Naive thymus-derived CD4-positive, alpha-beta T cell (primary cell): ENCODE results near the gene SOX9. TPM values are rescaled to one million over a fixed set of nuclear protein-coding genes. Genes with fewer than 3 reads are reported as not detected.
"Not testable (repeated sequence)": the region's sequence is repeated elsewhere in the genome, so short reads cannot be mapped to it uniquely, and the experiment has no call there.

Source experiments
- ATAC-seq: fragments of 150-1000 bp; cut with Tn5 transposase; 2 replicates; pipeline ENCODE4 v1.10.0; 2021; ENCODE audit warnings: mild to moderate bottlenecking, moderate library complexity
- CTCF ChIA-PET: fragments of 350-600 bp; sonication (Branson Sonifier 250); formaldehyde crosslinking; loops from one replicate; lab custom pipeline; 2021; ENCODE audit warnings: antibody characterized with exemption; lab: Charles Lee
- POLR2A ChIA-PET: fragments of 350-600 bp; sonication (Branson Sonifier 250); formaldehyde crosslinking; loops from one replicate; lab custom pipeline; 2021; ENCODE audit warnings: antibody characterized with exemption, inconsistent platforms; lab: Charles Lee
- DNase-seq, 9 donors: peaks; one replicate each; pipeline versions ENCODE4 v3.0.0 to v3.0.0-alpha.2; 2020 to 2022; ENCODE audit warnings: mixed read lengths in 1 of 9
- H3K27ac ChIP-seq: one replicate; pipeline ENCODE4 v1.7.0; 2013; ENCODE audit warnings: mild to moderate bottlenecking, low read depth, low read length, moderate library complexity
- H3K27me3 ChIP-seq, 2 donors: one replicate each; pipeline ENCODE4 v1.7.0; 2013; ENCODE audit warnings: low read length in 2 of 2, mild to moderate bottlenecking in 2 of 2, moderate library complexity in 2 of 2; ENCODE audit not compliant: control insufficient read depth in 2 of 2, insufficient read depth in 2 of 2
- H3K36me3 ChIP-seq, 3 experiments: 1 replicate in 2 of 3; 2 replicates in 1 of 3; pipeline ENCODE4 v1.7.0; 2013; ENCODE audit warnings: low read length in 3 of 3, mild to moderate bottlenecking in 3 of 3, moderate library complexity in 1 of 3; ENCODE audit not compliant: insufficient read depth in 3 of 3, control insufficient read depth in 2 of 3
- H3K4me1 ChIP-seq, 2 donors: one replicate each; pipeline ENCODE4 v1.7.0; 2013; ENCODE audit warnings: low read length in 2 of 2, mild to moderate bottlenecking in 2 of 2, moderate library complexity in 1 of 2; ENCODE audit not compliant: control insufficient read depth in 2 of 2, insufficient read depth in 2 of 2
- H3K4me3 ChIP-seq: 2 replicates; pipeline ENCODE4 v1.7.0; 2013; ENCODE audit warnings: mild to moderate bottlenecking, low read length
- H3K9me3 ChIP-seq, 3 experiments: 1 replicate in 2 of 3; 2 replicates in 1 of 3; pipeline ENCODE4 v1.7.0; 2013; ENCODE audit warnings: low read length in 3 of 3; ENCODE audit not compliant: control insufficient read depth in 2 of 3
- H3K27ac Mint-ChIP-seq, 9 donors: one replicate each; pipeline ENCODE4 v1.8.0; 2020 to 2022; ENCODE audit warnings: mixed read lengths in 9 of 9, mild to moderate bottlenecking in 8 of 9, moderate library complexity in 5 of 9, inconsistent platforms in 2 of 9
- H3K27me3 Mint-ChIP-seq, 5 donors: one replicate each; pipeline ENCODE4 v1.8.0; 2021 to 2022; ENCODE audit warnings: mixed read lengths in 5 of 5, mild to moderate bottlenecking in 1 of 5
- H3K36me3 Mint-ChIP-seq, 5 donors: one replicate each; pipeline ENCODE4 v1.8.0; 2020 to 2022; ENCODE audit warnings: mixed read lengths in 5 of 5, mild to moderate bottlenecking in 3 of 5, inconsistent platforms in 1 of 5
- H3K4me1 Mint-ChIP-seq, 7 donors: one replicate each; pipeline ENCODE4 v1.8.0; 2020 to 2022; ENCODE audit warnings: mixed read lengths in 7 of 7, mild to moderate bottlenecking in 3 of 7, inconsistent platforms in 1 of 7
- H3K4me3 Mint-ChIP-seq, 10 donors: one replicate each; pipeline ENCODE4 v1.8.0; 2020 to 2022; ENCODE audit warnings: mild to moderate bottlenecking in 10 of 10, mixed read lengths in 10 of 10, moderate library complexity in 6 of 10, inconsistent platforms in 2 of 10
- H3K9me3 Mint-ChIP-seq, 11 donors: one replicate each; pipeline ENCODE4 v1.8.0; 2020 to 2022; ENCODE audit warnings: mixed read lengths in 11 of 11, mild to moderate bottlenecking in 4 of 11, inconsistent platforms in 1 of 11, moderate library complexity in 1 of 11
- intact Hi-C, 2 donors: fragments of 100-400 bp; cut with micrococcal nuclease; formaldehyde crosslinking; loops; one replicate each; pipeline ENCODE4 v1.15.1; 2023
- polyA plus RNA-seq, 2 donors: library from polyadenylated mRNA; unstranded; fragments of 300-500 nt; fragmentation: Illumina TruSeq; gene quantifications; one replicate each; pipeline ENCODE4 v1.2.3, GENCODE V29; 2021
- total RNA-seq, 6 experiments: library from RNA in 5 of 6; stranded (reverse) in 5 of 6; gene quantifications; 1 replicate in 5 of 6; 2 replicates in 1 of 6; pipeline ENCODE4 v1.2.3 and lab custom pipeline; 2021 to 2026

SOX9 gene
- total and polyA plus RNA-seq, 7 experiments from 2014 or later = not detected

GRCh38 chr17:72110231-72110941, 10.4 kb upstream of the SOX9 start:
- peaks cover 0 to 10% (median 0%) of the 10 kb centered on the region in 7 donors for H3K4me1 Mint-ChIP-seq
- peaks cover 0 to 13% (median 5%) of the 10 kb centered on the region in 11 donors for H3K9me3 Mint-ChIP-seq
- no peaks in the 10 kb centered on the region for H3K4me1 ChIP-seq
- no peaks in the 10 kb centered on the region for H3K27me3 ChIP-seq
- no peaks in the 10 kb centered on the region for H3K36me3 ChIP-seq
- no peak overlapping the region for H3K27ac ChIP-seq
- no peaks in the 10 kb centered on the region for H3K9me3 ChIP-seq
- no peak for ATAC-seq
- intact Hi-C loops = no loop called here
- ChIA-PET POLR2A (no interaction called here), CTCF (no interaction called here)
- H3K27me3 Mint-ChIP-seq = peaks cover 7 to 73% (median 54%) of the 10 kb centered on the region in 5 donors
- H3K36me3 Mint-ChIP-seq = peaks cover 0 to 16% (median 0%) of the 10 kb centered on the region in 5 donors
- peak overlapping the region in 2 of 10 donors; percentile 3 to 52 for H3K4me3 Mint-ChIP-seq
- H3K27ac Mint-ChIP-seq = no peak overlapping the region
- DNase-seq = no peak
- H3K4me3 ChIP-seq = no peak overlapping the region

DNA sequence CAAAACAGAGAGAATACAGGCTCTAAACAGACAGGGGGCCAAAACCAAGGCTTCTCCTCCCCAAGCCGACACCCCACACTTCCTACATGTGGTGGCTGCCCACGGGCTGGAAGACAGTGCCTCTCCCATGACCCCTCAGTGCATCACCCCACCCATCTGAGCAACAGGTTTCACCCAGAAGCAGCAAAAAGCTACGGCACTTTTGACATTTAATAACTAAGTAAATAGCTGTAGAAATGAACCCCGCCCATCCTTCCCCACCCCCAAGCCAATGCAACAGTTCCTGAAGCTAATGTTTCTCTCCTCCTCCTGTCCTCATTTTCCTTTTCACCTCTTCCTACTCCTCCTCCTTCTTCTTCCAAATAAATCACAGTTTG, 9.9 kb upstream of the SOX9 start:
- intact Hi-C loops = no loop called here
- peaks cover 0 to 17% (median 0%) of the 10 kb centered on the region in 5 donors for H3K36me3 Mint-ChIP-seq

GRCh38 chr17:72111336-72111923, 9.4 kb upstream of the SOX9 start:
- Mint-ChIP-seq H3K36me3 (peaks cover 0 to 17% (median 0%) of the 10 kb centered on the region in 5 donors), H3K4me1 (peaks cover 0 to 14% (median 4%) of the 10 kb centered on the region in 7 donors), H3K4me3 (no peak overlapping the region), H3K9me3 (peaks cover 0 to 16% (median 4%) of the 10 kb centered on the region in 11 donors), H3K27ac (no peak overlapping the region), H3K27me3 (peaks cover 16 to 80% (median 60%) of the 10 kb centered on the region in 5 donors)
- ChIA-PET CTCF (no interaction called here), POLR2A (no interaction called here)
- no peaks in the 10 kb centered on the region for H3K4me1 ChIP-seq
- ATAC-seq (no peak), DNase-seq (no peak)
- no peaks in the 10 kb centered on the region for H3K36me3 ChIP-seq
- no peaks in the 10 kb centered on the region for H3K9me3 ChIP-seq
- no peak overlapping the region for H3K27ac ChIP-seq
- no peak overlapping the region for H3K4me3 ChIP-seq
- intact Hi-C loops = no loop called here
- peaks cover 0 to 3% of the 10 kb centered on the region in 2 donors for H3K27me3 ChIP-seq

More for the DNA sequence above, 9.9 kb upstream of the SOX9 start:
- DNase-seq (no peak), ATAC-seq (no peak)
- peaks cover 0 to 13% (median 5%) of the 10 kb centered on the region in 11 donors for H3K9me3 Mint-ChIP-seq
- no peak overlapping the region for H3K27ac Mint-ChIP-seq
- H3K36me3 ChIP-seq = no peaks in the 10 kb centered on the region
- no peaks in the 10 kb centered on the region for H3K4me1 ChIP-seq
- H3K4me3 ChIP-seq = no peak overlapping the region
- no peak overlapping the region for H3K27ac ChIP-seq
- no peak overlapping the region for H3K4me3 Mint-ChIP-seq
- H3K27me3 ChIP-seq = no peaks in the 10 kb centered on the region
- ChIA-PET CTCF (no interaction called here), POLR2A (no interaction called here)
- H3K4me1 Mint-ChIP-seq = peaks cover 0 to 10% (median 0%) of the 10 kb centered on the region in 7 donors
- H3K27me3 Mint-ChIP-seq = peaks cover 11 to 76% (median 57%) of the 10 kb centered on the region in 5 donors
- no peaks in the 10 kb centered on the region for H3K9me3 ChIP-seq

GRCh38 chr17:72111926-72112325, 8.9 kb upstream of the SOX9 start:
- DNase-seq, H3K4me1 ChIP-seq, H3K27ac Mint-ChIP-seq, POLR2A ChIA-PET, H3K9me3 ChIP-seq, intact Hi-C loops, H3K27ac ChIP-seq, CTCF ChIA-PET, H3K27me3 ChIP-seq, ATAC-seq, H3K4me3 Mint-ChIP-seq, H3K36me3 ChIP-seq, H3K4me3 ChIP-seq: not testable (repeated sequence)
- peaks cover 0 to 15% (median 5%) of the 10 kb centered on the region in 7 donors for H3K4me1 Mint-ChIP-seq
- peaks cover 0 to 18% (median 4%) of the 10 kb centered on the region in 11 donors for H3K9me3 Mint-ChIP-seq
- H3K27me3 Mint-ChIP-seq = peaks cover 21 to 80% (median 61%) of the 10 kb centered on the region in 5 donors
- peaks cover 0 to 17% (median 0%) of the 10 kb centered on the region in 5 donors for H3K36me3 Mint-ChIP-seq

DNA sequence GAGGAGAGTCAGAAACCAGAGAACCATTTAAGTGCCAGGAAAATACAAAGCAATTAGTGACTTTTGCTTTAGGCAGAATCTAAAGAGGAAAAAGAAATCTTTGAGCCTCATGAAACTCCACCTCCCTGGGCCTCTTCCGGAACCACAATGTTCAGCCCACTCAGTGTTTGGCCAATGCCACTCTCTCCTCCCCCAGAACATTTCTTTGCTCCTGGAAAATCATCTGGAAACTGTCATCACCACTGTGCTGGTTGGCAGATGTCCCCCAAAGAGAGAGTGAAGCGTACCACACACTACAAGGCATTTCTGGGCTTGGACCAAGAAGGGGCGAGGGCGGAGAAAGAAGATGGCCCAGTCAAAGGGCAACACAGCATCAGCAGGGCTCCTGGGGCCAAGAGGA, 7.1 kb upstream of the SOX9 start:
- Histone ChIP-seq H3K27me3 (peaks cover 5 to 9% of the 10 kb centered on the region in 2 donors), H3K4me1 (no peaks in the 10 kb centered on the region), H3K4me3 (no peak overlapping the region), H3K9me3 (no peaks in the 10 kb centered on the region), H3K27ac (no peak overlapping the region), H3K36me3 (no peaks in the 10 kb centered on the region)
- Mint-ChIP-seq H3K9me3 (peaks cover 0 to 13% (median 4%) of the 10 kb centered on the region in 11 donors), H3K27me3 (peaks cover 37 to 80% (median 70%) of the 10 kb centered on the region in 5 donors), H3K27ac (no peak overlapping the region), H3K4me3 (peak overlapping the region in 1 of 10 donors; percentile 26), H3K4me1 (peaks cover 2 to 19% (median 7%) of the 10 kb centered on the region in 7 donors), H3K36me3 (peaks cover 0 to 17% (median 0%) of the 10 kb centered on the region in 5 donors)
- no peak for DNase-seq
- ChIA-PET CTCF (no interaction called here), POLR2A (no interaction called here)
- intact Hi-C loops = no loop called here
- ATAC-seq = no peak

DNA sequence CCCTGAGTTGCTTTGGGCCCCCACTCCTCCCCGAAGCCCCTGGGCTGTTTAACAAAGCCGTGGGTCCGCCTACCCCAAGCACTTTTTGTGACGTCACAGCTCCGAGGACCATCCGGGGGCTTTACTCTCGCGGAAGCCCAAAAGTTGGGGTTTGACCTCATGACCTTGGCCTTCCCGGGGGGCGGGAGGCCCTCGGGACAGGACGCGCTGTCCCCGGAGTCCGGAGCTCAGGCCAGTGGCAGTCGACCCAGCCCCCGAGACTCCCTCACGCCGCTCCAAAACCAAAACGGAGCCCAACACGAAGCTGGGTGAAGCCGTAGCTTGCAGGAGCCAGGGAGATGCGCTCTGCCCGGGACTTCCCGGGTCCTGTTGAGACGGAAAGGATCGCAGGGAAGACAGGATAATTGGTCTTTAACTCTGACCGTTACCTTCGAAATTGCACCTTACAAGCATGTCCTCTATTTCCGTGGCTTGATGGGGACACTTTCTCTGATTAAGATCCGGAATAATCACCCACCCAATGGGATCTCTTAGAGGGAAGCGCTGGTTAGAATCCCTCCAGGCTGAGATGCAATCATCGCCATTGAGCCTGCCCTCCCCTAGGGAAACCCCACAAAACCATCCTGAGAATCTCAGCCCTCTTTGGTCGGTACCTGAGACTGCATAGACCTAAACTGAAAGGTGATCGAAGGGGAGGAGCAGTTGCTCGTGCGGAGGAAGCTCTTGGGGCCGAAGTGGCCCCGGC, 4.9 kb upstream of the SOX9 start:
- ChIA-PET POLR2A (no interaction called here), CTCF (no interaction called here)
- Mint-ChIP-seq H3K27ac (no peak overlapping the region), H3K4me3 (peak overlapping the region in 6 of 10 donors; percentile 32 to 50 (median 36)), H3K4me1 (peaks cover 5 to 20% (median 10%) of the 10 kb centered on the region in 7 donors), H3K9me3 (peaks cover 0 to 11% (median 0%) of the 10 kb centered on the region in 11 donors), H3K27me3 (peaks cover 54 to 80% (median 73%) of the 10 kb centered on the region in 5 donors), H3K36me3 (peaks cover 0 to 9% (median 0%) of the 10 kb centered on the region in 5 donors)
- H3K36me3 ChIP-seq = no peaks in the 10 kb centered on the region
- H3K27ac ChIP-seq = no peak overlapping the region
- no peaks in the 10 kb centered on the region for H3K4me1 ChIP-seq
- intact Hi-C loops = loop anchor here in 1 of 2 donors (5.0 kb wide), 1 partner anchor 1479 kb away; no protein-coding TSS in a partner anchor
- peaks cover 9% of the 10 kb centered on the region in 2 donors for H3K27me3 ChIP-seq
- ATAC-seq (no peak), DNase-seq (no peak)
- H3K4me3 ChIP-seq = no peak overlapping the region
- no peaks in the 10 kb centered on the region for H3K9me3 ChIP-seq
